Stimulated activated CD8-positive, alpha-beta memory T cell treated with anti-CD3 and anti-CD28 coated beads, Interleukin-7, amount 100 ng/mL, for 48 hours (primary cell): ENCODE data around the gene GARS1.
"Not testable (repeated sequence)": the region's sequence is repeated elsewhere in the genome, so short reads cannot be mapped to it uniquely, and the experiment has no call there.

ENCODE experiments used
- DNase-seq, 2 donors: peaks; one replicate each; pipeline ENCODE4 v3.0.0-alpha.2; 2020; ENCODE audit warnings: low read depth in 1 of 2; ENCODE audit errors: extremely low read depth in 1 of 2

Gene GARS1

DNA sequence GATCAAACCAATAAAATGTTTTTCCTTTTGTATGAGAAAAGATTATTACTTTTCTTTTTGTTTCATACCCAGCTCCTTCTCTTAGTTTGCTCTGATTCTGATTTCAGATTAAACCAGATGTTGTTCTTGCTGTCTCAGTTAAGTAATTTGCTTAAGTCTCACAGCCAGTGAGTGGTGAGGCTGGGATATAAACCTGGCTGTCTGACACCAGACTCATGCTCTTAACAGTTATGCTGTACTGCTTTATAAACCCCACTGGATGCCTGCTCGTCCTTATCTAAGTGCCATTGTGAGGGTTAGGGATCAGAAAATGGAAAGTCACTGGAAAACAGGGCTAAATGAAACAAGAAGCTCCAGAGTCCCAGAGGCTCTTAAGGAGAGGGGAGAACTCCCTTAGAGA is 24.3 kb downstream of the GARS1 start:
- DNase-seq: no peak

GRCh38 chr7:30625283-30625682 is 30.6 kb downstream of the GARS1 start:
- DNase-seq: no peak

- peak in 1 of 2 donors; percentile 8 for DNase-seq
These were observed 32.3 kb downstream of the GARS1 start for GRCh38 chr7:30627026-30627425.

DNA sequence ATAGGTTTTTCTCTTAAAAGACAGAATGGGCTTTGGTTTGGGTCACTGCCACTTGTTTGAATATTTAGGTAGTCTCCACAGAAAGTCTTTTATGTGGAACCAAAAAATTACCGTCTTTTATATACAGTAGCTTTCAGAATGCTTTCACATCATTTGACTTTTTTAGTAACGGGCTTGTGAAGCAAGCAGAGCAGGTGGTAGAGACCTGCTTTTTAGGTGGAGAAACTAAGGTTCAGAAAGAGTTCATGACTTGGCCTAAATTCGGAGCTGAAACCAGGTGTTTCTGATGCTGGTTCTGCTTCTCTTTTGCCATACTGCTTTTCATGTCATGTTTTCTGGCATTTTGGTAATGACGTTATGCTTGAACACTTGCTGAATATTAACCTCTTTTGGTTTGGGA is 36.3 kb downstream of the GARS1 start:
- DNase-seq: no peak

- no peak for DNase-seq
These were observed 38.5 kb downstream of the GARS1 start for GRCh38 chr7:30633223-30633622.

DNA sequence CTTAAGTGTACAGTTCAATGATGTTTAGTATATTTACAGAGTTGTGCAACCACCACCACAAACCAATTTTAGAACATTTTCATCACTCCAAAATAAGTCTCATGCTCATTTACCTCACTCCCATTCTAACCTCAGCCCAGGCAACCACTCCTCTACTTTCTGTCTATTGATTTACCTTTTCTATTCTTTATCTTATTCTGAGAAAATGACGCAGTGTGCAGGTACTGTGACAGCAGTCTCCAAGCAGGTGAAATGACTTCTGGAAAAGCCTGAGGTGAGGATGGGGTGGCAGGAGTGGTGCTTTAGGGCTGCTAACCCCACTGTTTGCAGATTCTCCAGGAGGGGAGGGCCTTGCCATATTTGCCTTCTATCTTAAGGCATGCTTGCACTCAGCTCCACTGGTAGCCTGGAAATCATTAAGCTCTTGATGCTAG is 39.5 kb downstream of the GARS1 start:
- DNase-seq: no peak

DNA sequence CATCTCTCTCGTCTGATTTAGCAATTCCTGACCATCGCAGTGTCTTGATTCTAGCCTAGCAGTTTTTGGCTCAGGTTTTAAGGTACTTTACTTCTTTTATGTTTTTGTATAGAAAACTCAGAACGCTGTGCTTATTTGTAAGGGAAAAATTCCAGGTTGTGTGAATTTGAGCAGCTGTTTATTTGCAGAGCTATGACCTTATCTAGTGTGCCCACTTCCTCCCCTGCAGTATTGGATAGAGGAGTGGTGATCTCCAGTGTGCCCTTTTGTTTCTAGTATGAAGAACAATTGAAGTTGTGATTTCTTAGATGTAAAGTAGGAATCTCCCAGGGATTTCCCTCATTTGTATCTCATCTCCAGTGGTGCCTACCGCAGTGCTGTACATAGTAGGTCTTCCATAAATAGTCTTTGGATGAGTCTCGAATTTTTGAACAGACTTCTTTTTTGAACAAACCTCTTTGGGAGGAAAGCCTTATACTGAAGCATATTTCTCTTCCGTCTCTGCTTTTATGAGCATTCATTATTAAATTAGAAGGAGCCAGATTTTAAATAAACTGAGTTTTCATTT is 40.0 kb downstream of the GARS1 start:
- DNase-seq: no peak

- DNase-seq: no peak
These were observed 41.1 kb downstream of the GARS1 start for GRCh38 chr7:30635798-30636197.

DNA sequence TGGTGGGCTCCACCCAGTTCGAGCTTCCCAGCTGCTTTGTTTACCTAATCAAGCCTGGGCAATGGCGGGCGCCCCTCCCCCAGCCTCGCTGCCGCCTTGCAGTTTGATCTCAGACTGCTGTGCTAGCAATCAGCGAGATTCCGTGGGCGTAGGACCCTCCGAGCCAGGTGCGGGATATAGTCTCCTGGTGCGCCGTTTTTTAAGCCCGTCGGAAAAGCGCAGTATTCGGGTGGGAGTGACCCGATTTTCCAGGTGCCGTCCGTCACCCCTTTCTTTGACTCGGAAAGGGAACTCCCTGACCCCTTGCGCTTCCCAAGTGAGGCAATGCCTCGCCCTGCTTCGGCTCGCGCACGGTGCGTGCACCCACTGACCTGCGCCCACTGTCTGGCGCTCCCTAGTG is 47.6 kb downstream of the GARS1 start:
- DNase-seq: not testable (repeated sequence)

- DNase-seq: no peak
These were observed 48.1 kb downstream of the GARS1 start for GRCh38 chr7:30642789-30643188.

GRCh38 chr7:30644286-30644955 is 49.7 kb downstream of the GARS1 start:
- no peak for DNase-seq

DNA sequence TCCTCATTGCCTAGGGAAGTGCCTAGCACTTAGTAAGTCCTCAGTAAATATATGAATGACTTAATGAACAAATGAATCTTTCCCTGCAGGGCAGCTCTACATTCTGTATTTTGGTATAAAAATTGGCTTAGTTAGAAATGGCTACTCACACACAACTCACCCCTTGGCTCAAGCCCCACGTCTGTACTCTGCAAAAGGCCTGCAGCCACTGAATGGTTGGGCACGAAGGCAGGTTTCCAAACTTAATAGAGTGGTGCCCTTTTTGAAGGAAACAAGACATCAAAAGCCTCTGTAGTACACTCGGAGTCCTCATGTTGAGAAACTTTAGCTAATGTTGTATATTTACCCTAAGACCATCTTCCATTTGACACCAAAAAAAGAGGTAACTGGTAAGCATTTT is 51.0 kb downstream of the GARS1 start:
- no peak for DNase-seq

GRCh38 chr7:30646154-30646553 is 51.5 kb downstream of the GARS1 start:
- DNase-seq: no peak

GRCh38 chr7:30647589-30648364 is 53.1 kb downstream of the GARS1 start:
- no peak for DNase-seq

GRCh38 chr7:30648744-30649540 is 54.3 kb downstream of the GARS1 start:
- DNase-seq: no peak

- DNase-seq: no peak
These were observed 55.2 kb downstream of the GARS1 start for GRCh38 chr7:30649717-30650420.

- DNase-seq: no peak
These were observed 55.7 kb downstream of the GARS1 start for GRCh38 chr7:30650421-30650808.

DNA sequence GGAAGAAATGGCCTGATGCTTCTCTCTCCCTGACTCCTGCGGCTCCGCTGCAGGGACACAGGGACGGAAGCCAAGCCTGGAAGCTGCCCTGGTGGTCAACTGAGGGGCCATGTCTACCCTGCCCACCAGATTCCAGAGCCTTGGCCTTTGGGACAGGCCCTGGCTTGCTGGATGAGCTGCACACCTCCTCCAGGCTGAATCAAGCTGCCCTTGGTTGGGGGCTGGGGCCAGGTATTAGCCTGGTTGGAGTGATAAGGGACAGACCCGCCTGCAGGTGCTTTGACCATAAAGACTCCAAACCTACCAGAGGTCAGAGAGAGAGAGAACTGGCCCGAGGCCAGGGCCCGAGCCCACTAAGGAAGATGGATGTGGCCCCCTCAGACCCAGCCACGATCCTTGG is 57.5 kb downstream of the GARS1 start:
- no peak for DNase-seq

DNA sequence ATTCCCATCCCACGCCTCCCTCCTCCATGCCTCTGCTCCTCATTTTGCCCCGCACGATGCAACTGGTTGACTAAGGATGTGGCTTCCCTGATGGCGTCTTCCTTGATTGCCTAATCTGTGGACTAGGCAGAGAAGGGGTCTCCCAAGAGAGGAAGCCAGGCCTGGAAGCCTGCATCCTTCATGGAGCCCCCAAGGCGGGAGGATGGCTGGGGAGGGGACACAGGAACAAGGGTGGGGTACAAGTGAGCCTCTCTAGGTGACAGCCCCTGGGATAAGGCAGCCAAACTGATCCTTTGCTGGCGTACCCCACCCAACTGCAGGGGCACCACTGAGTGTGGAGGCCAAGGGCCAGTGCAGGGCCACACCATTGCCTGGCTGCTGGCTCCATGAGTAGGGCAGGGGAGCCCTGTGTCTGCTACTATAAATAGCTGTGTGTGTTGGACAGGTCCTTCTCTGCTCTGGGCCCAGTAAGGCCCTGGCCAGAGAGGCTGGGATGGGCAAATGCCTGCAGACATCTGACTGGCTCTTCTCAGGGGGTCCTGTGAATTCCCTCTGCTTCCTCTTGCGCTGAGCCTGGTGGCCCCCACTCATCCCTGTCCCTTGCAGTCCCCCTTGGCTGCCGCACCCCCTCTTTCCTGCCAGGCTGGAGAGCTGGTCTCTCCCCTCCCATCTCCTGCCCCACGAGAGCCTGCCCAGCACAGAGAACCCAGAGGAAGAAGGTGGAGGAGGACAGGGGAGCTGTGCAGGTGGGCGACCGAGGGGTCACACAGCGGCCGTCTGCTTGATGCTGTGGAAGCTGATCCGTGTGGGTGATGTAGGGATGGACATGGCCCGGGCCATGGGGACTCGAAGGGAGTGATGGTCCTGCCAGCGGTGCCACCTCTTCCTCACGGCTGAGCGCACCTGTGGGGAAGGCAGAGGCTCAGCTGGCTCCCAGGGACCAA is 58.3 kb downstream of the GARS1 start:
- DNase-seq: no peak
